GM18507 (cell line): Measurements from ENCODE around the gene C4A.
"Not testable (repeated sequence)": the region's sequence is repeated elsewhere in the genome, so short reads cannot be mapped to it uniquely, and the experiment has no call there.

ENCODE experiments used
- DNase-seq: peaks from one replicate; pipeline ENCODE4 v3.0.0; 2011; ENCODE audit warnings: low read depth; ENCODE audit not compliant: insufficient read length; ENCODE audit errors: extremely low spot score
- FAIRE-seq: peaks from 2 replicates; lab custom pipeline; 2011; peaks lifted over from hg19 to GRCh38; lab: Jason Lieb, UNC

The C4A gene

DNA sequence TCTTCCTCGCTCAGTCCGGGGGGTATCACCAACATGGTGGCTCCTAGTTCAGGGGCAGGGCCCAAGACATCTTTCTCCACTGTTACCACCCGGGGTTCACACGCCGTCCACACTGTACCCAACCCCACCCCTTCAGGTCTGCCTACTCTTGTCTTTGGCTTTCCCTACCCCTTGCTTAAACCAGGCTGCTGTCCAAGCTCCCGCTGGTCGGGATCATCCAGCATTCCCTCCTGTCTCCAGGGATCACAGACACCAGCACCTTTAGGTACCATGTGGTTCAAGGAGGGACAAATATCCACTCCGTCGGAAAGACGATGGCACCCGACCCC, 23.5 kb upstream of the C4A start:
- DNase-seq = no peak

GRCh38 chr6:31958741-31959739, 22.8 kb upstream of the C4A start, which contains the start of the genes NELFE and SKIC2:
TSS of gene NELFE (minus strand) at chr6:31958971. CDS start at chr6:31958446, 525 bp downstream.
TSS of gene SKIC2 (plus strand) at chr6:31959175. CDS start at chr6:31959193, 18 bp downstream.
- DNase-seq = peak; percentile 100
- FAIRE-seq = peak; percentile 94

More for the DNA sequence above, 23.5 kb upstream of the C4A start:
- FAIRE-seq = no peak

- no peak for FAIRE-seq
- DNase-seq = no peak
Observed at GRCh38 chr6:31961616-31962015, 20.2 kb upstream of the C4A start.

- FAIRE-seq = no peak
- no peak for DNase-seq
Observed at GRCh38 chr6:31963921-31964320, 17.9 kb upstream of the C4A start.

DNA sequence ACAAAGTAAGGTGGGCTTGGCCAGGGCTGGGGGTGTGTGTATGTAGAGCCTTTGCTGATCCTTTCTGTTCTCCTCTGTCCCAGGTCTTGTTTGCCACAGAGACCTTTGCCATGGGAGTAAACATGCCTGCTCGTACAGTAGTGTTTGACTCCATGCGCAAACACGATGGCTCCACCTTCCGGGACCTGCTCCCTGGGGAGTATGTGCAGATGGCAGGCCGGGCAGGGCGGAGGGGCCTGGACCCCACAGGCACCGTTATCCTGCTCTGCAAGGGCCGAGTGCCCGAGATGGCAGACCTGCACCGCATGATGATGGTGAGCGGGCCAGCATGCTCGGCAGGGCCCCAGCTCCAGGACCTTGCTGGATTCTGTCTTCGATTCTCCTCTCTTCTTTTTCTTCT, 16.2 kb upstream of the C4A start:
- no peak for FAIRE-seq
- DNase-seq = no peak

GRCh38 chr6:31966506-31966905, 15.4 kb upstream of the C4A start:
- FAIRE-seq = no peak
- DNase-seq = no peak

DNA sequence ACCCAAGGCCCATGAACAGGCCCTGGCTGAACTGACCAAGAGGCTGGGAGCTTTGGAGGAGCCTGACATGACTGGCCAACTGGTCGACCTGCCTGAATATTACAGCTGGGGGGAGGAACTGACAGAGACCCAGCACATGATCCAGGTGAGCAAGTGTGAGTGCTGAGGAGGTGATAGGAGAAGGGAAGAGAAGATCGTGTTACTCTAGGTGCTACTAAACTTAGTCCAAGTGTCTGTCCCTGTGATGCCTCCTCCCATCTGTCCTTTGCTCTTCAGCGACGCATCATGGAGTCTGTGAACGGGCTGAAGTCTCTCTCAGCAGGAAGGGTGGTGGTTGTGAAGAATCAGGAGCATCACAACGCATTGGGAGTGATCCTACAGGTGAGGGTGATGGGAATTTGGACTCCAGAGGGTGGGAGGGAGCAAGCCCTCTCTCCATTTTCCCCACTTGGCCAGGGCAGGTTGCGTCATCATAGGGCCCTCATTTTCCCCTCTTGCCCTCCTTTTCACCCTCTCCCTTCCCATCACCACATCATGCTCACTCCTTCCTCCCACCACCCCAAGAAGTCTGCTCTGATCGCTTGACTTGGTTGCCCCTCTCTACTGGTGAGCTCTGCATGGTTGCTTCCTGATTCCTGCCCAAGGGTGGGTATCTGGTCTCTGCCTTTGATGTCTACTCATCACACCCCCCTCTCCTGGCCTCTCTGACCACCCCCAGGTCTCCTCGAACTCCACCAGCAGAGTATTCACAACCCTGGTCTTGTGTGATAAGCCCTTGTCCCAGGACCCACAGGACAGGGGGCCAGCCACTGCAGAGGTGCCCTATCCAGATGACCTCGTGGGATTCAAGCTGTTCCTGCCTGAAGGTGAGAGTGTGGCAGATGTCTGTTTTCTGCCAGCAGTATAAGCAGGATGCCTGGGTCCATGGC, 14.6 kb upstream of the C4A start:
- FAIRE-seq = no peak
- DNase-seq = no peak

DNA sequence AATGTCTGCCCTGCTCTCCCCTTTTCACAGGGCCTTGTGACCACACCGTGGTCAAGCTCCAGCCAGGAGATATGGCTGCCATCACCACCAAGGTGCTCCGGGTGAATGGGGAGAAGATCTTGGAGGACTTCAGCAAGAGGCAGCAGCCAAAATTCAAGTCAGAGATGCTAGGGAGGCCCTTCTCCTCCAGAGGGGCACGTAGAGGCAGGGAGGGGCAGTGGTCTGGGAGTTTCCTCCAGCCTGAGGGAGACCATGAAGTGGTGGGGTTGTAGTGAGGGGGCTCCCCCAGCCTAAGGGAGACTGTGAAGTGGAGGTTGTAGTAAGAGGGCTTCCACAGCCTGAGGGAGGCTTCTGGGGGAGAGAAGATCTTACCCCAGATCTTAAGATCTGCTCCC, 13.9 kb upstream of the C4A start:
- DNase-seq (no peak), FAIRE-seq (no peak)

DNA sequence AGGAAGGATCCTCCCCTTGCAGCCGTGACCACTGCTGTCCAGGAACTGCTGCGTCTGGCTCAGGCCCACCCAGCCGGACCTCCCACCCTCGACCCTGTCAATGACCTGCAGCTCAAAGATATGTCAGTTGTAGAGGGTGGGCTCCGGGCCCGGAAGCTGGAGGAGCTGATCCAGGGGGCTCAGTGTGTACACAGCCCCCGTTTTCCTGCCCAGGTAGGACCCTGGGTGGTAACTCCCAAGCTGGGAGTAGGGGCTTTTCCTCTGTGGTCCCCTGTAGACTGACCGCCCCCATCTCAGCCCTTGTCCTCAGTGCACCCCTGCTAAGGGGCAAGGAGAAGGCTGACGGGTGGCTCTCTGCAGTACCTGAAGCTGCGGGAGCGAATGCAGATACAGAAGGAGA, 13.5 kb upstream of the C4A start:
- FAIRE-seq (no peak), DNase-seq (no peak)

- no peak for DNase-seq
Observed at GRCh38 chr6:31968791-31969711, 12.8 kb upstream of the C4A start.

DNA sequence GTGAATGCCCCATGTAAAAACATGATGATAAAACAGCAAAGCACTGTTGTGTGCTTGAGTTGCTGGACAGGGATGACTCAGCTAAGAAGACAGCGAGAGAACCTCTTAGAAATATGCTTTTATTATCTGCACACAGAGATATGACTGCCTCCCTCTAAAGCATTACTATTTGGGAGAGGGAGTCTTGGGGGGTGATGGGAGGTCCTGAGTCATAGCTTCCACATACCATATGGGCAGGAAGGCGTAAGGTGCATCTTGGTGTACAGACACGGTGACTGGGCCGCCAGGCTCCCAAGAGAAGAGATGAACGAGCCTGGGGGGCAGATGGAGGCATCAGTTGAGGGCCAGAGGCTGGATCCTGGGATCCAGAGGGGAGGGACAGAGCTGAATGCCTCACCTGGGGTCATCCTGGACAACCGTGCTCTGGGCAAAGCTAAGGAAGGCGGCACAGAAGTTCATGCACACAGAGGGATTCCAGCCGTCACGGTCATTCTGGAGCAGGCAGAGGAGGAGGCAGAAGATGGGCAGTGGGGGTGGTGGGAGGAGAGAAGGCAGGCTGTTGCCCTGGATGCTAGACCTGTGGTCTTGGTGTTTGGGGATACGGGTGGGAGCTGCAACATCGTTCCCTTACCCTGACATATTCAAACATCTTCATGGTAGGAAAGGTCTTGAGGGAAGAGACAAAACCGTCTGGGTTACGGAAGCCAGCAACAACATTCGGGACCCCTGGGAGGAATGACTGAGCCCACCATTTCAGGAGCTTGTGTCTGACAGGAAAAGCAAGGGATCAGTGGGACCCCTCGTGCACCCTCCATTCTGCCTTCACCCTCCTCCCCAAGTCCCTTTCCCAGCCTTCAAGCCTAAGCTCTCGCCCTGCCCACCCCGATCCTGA, 11.9 kb upstream of the C4A start:
- FAIRE-seq = no peak
- DNase-seq = no peak

More at GRCh38 chr6:31968791-31969711, 12.8 kb upstream of the C4A start:
- no peak for FAIRE-seq

DNA sequence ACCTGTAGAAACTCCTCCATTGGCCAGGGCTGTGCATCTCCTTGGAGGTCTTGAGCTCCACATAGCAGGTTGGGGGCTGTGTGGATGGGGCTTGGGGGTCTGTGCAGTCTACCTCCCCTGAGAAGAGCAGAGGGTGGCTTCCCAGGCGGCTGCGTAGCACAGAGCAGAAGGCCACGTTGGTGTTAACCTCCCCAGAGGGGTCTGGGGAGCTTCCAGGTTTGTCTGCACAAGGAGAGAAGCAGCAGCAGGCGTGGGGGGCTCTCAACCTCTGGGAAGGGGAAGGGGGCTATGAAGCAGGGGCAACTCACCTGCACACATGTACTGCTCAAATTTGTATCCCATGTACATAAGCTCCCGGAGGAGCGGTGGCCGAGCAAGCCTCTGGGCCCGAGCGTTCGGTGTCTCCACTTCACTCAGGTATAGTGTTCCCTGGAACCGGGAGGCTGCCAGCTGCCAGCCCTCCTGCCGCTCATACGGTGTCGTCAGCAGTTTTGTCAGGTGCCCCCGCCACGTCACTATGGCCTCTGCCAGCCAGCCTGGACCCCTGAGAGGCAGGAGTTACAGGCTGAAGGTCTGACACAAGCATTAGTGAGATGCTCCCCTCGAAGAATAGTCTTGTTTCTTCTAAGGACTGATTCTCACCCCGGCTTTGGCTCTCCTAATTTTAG, 11.1 kb upstream of the C4A start:
- FAIRE-seq (no peak), DNase-seq (no peak)

DNA sequence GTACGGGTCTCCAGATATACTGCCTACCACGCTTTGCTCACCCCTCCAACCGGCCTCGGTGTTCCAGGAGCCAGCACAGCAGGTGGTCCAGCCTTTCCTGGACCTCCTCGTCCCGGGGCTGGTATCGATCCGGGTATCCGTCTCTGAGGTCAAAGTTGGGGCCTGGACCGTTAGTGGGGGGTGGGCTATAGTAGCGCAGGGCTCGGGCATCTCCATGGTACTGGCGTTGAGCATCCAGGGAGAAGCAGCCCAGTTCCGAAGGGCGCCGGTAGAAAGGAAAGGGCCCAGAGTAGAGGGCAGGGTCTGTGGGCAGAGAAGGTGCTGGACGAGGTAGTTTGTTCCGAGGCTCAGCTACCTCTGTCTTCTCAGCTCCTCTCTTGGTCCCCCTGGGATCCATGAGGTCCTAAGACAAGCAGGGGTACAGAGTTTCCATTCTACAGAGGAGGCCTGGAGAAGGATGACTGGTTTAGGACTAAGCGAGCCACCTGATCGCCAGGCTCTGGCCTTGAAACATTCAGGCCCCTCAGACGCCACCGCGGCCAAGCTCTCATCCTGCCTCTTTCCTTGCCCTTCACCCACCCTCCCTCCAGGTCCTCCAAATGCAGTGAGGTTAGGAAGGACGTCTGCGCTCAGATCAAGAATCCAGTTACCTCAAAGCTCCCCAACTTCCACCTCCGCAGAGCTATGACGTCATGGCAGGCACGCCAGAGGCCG, 10.4 kb upstream of the C4A start:
- FAIRE-seq = no peak
- DNase-seq = no peak

- DNase-seq (peak; percentile 94), FAIRE-seq (peak; percentile 95)
Observed at GRCh38 chr6:31971993-31972708, 9.7 kb upstream of the C4A start, which contains the start of gene DXO. TSS of gene DXO (minus strand) at chr6:31972138. CDS start at chr6:31971675, 463 bp downstream.

DNA sequence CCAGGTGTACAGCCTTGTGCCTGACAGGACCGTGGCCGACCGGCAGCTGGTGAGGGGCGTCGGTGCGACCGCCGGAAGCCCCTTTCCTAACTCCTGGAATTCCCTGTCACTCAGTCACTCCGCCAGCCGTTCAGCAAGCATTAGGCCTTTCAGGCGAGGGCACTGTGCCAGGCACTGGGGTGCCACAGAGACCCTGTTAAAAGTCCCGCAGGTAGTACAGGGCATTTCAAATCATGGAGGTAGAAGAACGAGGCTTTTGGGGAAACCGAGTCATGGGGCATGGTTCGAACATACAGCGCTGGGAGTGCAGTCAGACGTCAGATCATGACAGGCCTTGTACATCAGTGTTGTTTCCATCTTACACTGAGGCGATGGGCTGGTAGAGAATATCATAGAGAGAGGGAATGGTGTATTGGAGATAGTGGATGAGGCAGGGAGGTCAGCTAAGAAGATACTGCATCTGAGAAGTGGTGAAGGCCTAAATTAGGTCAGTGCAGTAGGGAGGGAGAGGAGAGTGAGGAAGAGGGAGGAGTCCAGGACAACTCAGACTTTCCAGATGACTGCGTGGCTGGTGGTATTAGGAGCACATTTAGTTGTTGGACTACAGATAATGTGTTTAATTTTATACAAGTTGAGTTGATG, 9.0 kb upstream of the C4A start:
- DNase-seq (no peak), FAIRE-seq (no peak)

DNA sequence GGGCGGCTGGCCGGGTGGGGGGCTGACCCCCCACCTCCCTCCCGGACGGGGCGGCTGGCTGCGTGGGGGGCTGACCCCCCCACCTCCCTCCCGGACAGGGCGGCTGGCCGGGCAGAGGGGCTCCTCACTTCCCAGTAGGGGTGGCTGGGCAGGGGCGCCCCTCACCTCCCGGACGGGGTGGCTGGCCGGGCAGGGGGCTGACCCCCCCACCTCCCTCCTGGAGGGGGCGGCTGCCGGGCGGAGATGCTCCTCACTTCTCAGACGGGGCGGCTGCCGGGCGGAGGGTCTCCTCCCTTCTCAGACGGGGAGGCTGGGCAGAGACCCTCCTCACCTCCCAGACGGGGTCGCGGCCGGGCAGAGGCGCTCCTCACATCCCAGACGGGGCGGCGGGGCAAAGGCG, 5.8 kb upstream of the C4A start:
- not testable (repeated sequence) for FAIRE-seq, DNase-seq
